IPS-18c (cell line): Measurements from ENCODE around the gene DIPK1C.
A peak's percentile ranks its signal among the peaks of the same experiment; 100 is the strongest.
"Not testable (repeated sequence)": the region's sequence is repeated elsewhere in the genome, so short reads cannot be mapped to it uniquely, and the experiment has no call there.

Experiments used
- H3K4me3 ChIP-seq: 2 replicates; pipeline ENCODE4 v1.7.0; 2013; ENCODE audit warnings: low read depth, mild to moderate bottlenecking, low read length, moderate library complexity; ENCODE audit not compliant: insufficient read depth
- H3K9me3 ChIP-seq: one replicate; pipeline ENCODE4 v1.6.1; 2013; ENCODE audit warnings: mild to moderate bottlenecking, low read length, moderate library complexity; ENCODE audit not compliant: control insufficient read depth, insufficient read depth

The DIPK1C gene

GRCh38 chr18:74457043-74457724, at the start of gene DIPK1C:
DIPK1C (minus strand) TSS chr18:74457308; CDS start chr18:74457259, 49 bp downstream.
- Histone ChIP-seq H3K4me3 (peak within 1 kb of the TSS; percentile 64), H3K9me3 (no peaks in the 10 kb centered on the region)

- H3K9me3 ChIP-seq, result no peaks in the 10 kb centered on the region
- H3K4me3 ChIP-seq, result no peak overlapping the region
Observed at GRCh38 chr18:74506448-74507084, 49.5 kb upstream of the DIPK1C start.

GRCh38 chr18:74505776-74506175, 48.7 kb upstream of the DIPK1C start:
- no peak overlapping the region for H3K4me3 ChIP-seq
- H3K9me3 ChIP-seq, result no peaks in the 10 kb centered on the region

GRCh38 chr18:74503137-74503536, 46.0 kb upstream of the DIPK1C start:
- H3K4me3 ChIP-seq, result no peak overlapping the region
- no peaks in the 10 kb centered on the region for H3K9me3 ChIP-seq

- Histone ChIP-seq H3K4me3 (no peak overlapping the region), H3K9me3 (no peaks in the 10 kb centered on the region)
Observed at GRCh38 chr18:74501386-74501785, 44.3 kb upstream of the DIPK1C start.

GRCh38 chr18:74500774-74501173, 43.7 kb upstream of the DIPK1C start:
- H3K4me3 ChIP-seq, result not testable (repeated sequence)

GRCh38 chr18:74500372-74500771, 43.3 kb upstream of the DIPK1C start:
- no peaks in the 10 kb centered on the region for H3K9me3 ChIP-seq
- H3K4me3 ChIP-seq, result no peak overlapping the region

More at GRCh38 chr18:74500774-74501173, 43.7 kb upstream of the DIPK1C start:
- H3K9me3 ChIP-seq, result not testable (repeated sequence)

GRCh38 chr18:74499633-74500032, 42.5 kb upstream of the DIPK1C start:
- Histone ChIP-seq H3K4me3 (no peak overlapping the region), H3K9me3 (no peaks in the 10 kb centered on the region)

- Histone ChIP-seq H3K9me3 (no peaks in the 10 kb centered on the region), H3K4me3 (no peak overlapping the region)
Observed at GRCh38 chr18:74498712-74499627, 41.9 kb upstream of the DIPK1C start.

- H3K9me3 ChIP-seq, result no peaks in the 10 kb centered on the region
- no peak overlapping the region for H3K4me3 ChIP-seq
Observed at GRCh38 chr18:74497778-74498177, 40.7 kb upstream of the DIPK1C start.

- H3K4me3 ChIP-seq, result peak overlapping the region; percentile 89
- H3K9me3 ChIP-seq, result no peaks in the 10 kb centered on the region
Observed at GRCh38 chr18:74497324-74497676, 40.2 kb upstream of the DIPK1C start.

GRCh38 chr18:74496508-74497323, 39.6 kb upstream of the DIPK1C start:
- Histone ChIP-seq H3K9me3 (no peaks in the 10 kb centered on the region), H3K4me3 (peak overlapping the region; percentile 89)

- no peaks in the 10 kb centered on the region for H3K9me3 ChIP-seq
Observed at GRCh38 chr18:74495581-74496507, 38.7 kb upstream of the DIPK1C start, which contains the start of gene CNDP2. CNDP2 (plus strand) TSS chr18:74496363; CDS start chr18:74499974, 3,611 bp downstream.

GRCh38 chr18:74494514-74494913, 37.4 kb upstream of the DIPK1C start:
- Histone ChIP-seq H3K4me3 (no peak overlapping the region), H3K9me3 (no peaks in the 10 kb centered on the region)

More at GRCh38 chr18:74495581-74496507, 38.7 kb upstream of the DIPK1C start, which contains the start of gene CNDP2:
- H3K4me3 ChIP-seq, result peak within 1 kb of the TSS; percentile 94

- no peaks in the 10 kb centered on the region for H3K9me3 ChIP-seq
- H3K4me3 ChIP-seq, result no peak overlapping the region
Observed at GRCh38 chr18:74493689-74494088, 36.6 kb upstream of the DIPK1C start.

GRCh38 chr18:74492259-74492658, 35.2 kb upstream of the DIPK1C start:
- no peaks in the 10 kb centered on the region for H3K9me3 ChIP-seq

More at GRCh38 chr18:74492259-74492658, 35.2 kb upstream of the DIPK1C start:
- H3K4me3 ChIP-seq, result no peak overlapping the region
